Fibroblast of skin of left quadriceps (primary cell): ENCODE data around the gene PID1.

Source experiments
- DNase-seq, 2 experiments: peaks; one replicate each; pipeline ENCODE4 v3.0.0-alpha.2; 2013; ENCODE audit warnings: low read depth in 2 of 2

PID1 gene

GRCh38 chr2:229261076-229261475, 10.0 kb downstream of the PID1 start:
- DNase-seq = no peak

DNA sequence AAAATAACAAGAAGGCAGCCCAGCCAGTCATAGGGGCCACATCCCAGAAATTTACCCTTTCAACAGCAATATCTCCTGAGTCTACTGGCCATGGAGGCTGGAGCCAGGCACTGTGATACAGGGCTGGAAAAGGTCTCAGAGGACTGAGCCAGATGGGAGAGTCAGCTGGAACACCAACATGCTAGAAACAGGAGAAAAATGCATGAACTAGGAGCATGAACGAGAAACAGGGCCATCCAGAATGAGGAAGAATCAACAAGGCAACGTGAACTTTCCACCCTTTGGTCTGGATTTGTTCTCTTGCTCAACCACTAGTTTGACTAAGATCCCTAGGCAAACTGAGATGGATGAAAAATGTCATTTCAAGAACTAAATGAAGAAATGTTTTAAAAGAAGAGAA, 13.1 kb downstream of the PID1 start:
- no peak for DNase-seq

DNA sequence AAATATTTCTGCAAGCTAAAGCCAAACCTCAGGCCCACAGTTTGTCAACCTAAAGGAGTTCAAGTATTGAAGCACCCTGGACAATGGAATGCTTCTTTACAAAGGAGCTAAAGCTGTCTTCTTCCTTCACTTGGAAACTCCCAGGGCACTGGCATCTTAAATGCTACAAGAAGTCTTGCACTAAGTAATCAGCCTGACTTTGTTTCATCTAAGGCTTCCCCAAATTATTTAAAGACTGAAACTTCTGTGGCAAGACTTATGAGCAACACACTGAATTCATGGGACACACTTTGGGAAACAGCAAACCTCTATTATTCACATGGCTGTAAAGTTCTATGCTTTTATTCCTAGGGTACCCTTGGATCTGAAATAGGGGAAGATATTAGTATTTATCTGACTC, 14.7 kb downstream of the PID1 start:
- no peak for DNase-seq

- DNase-seq = no peak
Measured at GRCh38 chr2:229254206-229254605, 16.9 kb downstream of the PID1 start.

GRCh38 chr2:229252996-229253395, 18.1 kb downstream of the PID1 start:
- no peak for DNase-seq

- no peak for DNase-seq
Measured at GRCh38 chr2:229252280-229252679, 18.8 kb downstream of the PID1 start.

DNA sequence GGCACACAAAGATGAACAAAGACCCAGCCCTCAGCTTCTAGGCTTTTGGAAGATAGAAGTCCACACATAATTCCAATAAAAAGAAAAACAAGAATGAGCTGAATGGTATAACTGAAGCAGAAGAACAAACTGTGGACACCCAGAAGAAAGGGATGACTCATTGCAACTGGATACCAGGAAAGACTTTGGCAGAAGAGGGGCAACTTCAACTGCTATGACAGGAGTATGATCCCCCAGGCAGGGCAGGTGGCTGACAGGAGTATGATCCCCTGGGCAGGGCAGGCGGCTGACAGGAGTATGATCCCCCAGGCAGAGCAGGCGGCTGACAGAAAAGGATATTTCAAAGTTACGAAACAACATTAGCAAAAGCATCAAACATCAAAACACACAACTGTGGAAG, 21.6 kb downstream of the PID1 start:
- DNase-seq = no peak

GRCh38 chr2:229246334-229246733, 24.8 kb downstream of the PID1 start:
- no peak for DNase-seq

- DNase-seq = no peak
Measured at GRCh38 chr2:229244975-229245374, 26.1 kb downstream of the PID1 start.

GRCh38 chr2:229243890-229244560, 27.1 kb downstream of the PID1 start:
- DNase-seq = no peak

DNA sequence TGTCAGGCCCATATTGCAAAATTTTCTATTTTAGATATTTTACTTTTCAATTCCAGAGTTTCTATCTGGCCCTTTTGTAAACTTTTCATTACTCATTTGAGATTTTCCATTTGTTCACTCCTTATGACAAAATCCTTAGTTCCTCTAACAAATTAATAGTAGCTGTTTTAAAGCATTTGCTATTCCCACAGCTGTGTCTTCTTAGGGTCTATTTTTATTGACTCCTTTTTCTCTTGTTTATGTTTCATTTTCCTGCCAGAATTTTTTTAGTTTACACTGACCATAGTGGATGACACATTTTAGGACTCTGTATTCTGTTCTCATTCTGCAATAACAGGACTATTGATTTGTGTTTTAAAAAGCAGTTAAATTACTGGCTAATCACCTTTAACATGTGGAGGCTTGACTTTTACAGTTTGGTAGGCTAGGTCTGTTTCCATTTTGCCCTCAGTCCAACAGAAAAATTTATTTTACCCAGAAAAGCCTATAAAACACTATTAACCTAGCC, 30.0 kb downstream of the PID1 start:
- DNase-seq = no peak

GRCh38 chr2:229239021-229239420, 32.1 kb downstream of the PID1 start:
- no peak for DNase-seq

DNA sequence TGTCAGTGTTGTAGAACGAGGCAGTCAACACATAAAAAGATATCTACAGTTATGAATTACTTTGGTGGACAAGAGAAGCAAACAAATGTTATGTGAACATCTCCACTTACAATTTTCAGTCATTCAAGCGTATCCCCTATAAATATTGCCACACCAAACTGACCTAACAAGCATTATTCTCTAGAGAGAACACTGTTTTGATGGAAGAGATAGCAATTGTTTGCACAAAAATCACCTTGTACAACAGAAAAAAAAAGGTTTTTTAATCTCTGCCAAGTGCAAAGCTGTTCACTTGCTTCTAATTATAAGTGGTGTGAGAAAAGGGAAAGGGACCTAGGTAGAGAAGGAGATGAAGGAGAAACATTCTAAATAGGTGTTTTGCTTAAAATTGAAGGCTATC, 33.8 kb downstream of the PID1 start:
- no peak for DNase-seq

DNA sequence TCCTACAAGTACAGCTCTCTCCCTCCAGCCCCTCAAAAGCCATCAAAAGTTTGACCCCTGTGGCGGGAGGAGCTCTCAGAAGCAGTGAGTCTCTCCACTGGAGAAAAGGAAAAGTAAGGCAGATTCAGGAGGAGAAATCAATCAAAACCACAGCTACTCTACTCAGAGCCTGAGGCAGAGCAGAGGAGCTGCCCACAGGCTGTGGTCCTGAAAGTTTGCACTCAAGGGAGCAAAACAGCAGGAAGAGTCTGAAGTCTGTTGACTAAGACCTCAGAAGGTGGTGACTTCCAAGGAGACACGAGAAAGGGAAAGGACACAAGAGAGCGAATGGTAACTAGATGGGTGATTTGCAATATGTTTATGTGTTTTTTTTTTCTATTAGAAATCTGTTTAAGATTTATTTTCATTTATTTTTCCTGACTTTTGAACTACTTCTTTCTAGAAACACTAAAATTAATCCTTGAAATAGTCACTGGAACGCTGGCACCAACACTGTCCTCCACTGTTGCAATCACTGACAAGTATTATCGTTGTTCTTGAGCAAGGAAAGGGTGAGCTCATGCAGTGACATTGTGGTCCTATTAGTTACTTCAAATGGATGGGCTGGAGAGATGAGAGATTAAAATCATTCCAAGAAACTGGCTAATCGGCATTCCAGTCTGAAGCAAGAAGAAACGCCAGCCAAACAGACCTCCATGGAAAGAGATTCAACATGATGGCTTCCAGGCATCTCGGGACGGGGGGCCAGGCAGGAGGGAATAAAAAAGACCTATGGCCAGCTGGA, 35.8 kb downstream of the PID1 start:
- peak; percentile 2 to 4 for DNase-seq

DNA sequence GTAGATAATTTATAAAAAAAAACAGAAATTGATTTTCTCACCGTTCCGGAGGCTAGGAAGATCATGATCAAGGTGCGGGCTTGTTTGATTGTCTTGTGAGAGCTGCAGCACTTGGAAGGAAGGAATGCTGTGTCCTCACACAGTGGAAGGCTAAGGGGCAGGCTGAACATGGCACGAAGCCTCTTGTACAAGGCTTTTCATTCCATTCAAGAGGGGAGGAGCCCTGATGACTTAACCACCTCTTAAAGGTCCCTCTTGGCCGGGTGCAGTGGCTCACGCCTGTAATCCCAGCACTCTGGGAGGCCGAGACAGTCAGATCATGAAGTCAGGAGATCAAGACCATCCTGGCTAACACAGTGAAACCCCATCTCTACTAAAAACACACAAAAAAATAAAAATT, 39.2 kb downstream of the PID1 start:
- no peak for DNase-seq

DNA sequence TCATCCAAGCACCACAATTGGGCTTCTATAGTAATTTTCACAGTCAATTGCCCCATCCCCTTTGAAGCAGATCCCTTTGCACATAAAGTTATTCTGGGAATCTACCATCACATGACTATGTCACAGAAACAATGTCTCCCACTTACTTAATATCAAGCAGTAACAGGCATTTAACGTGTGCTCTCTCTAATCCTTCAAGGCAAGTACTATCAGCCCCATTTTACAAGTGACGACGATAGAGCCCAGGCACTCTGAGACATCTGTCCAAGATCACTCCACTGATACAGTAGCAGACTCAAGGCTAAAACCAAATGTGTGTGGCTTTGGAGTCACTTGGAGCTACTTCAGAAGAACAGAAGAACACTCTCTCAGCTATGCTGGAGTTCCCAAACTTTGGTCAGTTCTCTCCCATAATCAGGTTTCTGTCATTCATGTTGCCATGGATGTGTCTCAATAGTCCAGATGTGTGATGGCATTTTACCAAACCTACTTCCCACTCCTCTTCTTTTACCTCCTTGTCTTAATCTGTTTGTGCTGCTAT, 39.7 kb downstream of the PID1 start:
- DNase-seq = no peak

DNA sequence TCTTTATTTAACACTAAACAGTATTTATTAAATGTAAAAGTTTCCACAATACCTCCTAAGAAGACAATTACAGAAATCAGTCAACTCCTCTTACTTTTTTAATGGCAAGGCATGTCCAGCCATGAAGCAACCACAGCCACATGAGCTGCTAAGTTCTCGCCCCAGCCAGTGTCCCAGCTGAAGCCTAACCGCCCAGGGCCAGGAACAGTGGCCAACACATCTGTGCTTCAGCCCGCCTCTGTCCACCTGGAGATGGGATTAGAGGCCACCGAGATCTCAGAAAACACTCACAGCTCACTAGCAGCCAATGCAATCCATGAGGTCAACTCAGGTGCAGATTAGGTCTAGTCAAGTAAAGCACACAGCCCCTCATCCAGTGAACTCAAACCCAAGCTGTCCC, 40.2 kb downstream of the PID1 start:
- no peak for DNase-seq

DNA sequence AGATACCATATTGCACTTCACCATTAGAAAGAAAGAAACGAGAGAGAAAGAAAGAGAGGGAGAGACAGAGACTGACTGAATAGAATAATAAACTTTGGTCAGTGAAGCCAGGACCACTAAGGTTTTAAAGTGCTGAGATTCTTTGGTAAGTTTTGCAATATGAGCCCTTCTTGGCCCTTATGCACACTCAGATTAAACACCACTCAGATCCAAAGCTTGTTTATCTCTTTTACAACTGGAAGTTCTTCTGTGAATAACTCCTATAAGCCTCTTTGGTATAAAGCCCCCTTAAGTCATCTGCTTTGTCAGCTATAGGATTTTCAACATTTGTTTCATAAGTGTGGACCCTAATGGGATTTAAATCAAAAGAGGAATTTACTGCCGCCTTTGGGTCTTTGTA, 40.8 kb downstream of the PID1 start:
- DNase-seq = no peak

- DNase-seq = no peak
Measured at GRCh38 chr2:229226382-229226781, 44.7 kb downstream of the PID1 start.

DNA sequence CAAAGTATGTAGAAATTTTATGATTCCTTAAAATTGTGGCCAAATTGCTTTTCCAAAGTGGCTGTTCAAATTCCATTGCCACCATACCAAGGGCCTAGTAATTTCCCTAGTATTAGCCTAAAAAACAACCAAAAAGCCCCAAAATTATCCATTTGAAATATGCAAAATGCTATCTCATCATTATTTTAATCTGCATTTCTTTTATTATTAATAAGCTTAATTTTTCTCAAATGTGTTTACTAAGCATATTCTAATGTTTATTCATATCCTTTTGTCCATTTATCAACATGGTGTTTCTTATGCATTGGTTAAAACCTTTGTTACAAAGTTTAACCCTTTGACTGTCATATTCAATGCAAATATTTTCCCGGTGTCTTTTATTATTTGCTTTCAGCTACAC, 48.0 kb downstream of the PID1 start:
- DNase-seq = no peak

GRCh38 chr2:229221641-229222040, 49.4 kb downstream of the PID1 start:
- DNase-seq = no peak

DNA sequence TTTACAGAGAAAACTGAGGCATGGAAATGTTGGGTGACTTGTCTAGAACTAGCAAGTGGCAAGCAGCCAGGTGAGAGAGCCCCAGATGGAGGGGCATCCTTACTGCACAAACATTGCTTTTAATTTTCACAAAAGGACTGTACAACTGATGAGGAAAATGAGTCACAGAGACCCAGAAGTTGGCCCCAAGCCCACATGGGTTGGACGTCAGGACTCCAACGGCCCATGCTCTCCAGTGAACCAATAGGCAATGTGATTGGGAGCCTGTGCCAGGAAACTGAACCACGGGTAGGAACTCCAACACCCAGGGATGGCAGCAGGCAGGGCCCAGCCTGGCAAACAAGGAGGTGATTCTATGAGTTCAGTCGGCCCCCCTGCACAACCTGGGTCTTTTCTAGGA, 50.8 kb downstream of the PID1 start:
- no peak for DNase-seq

DNA sequence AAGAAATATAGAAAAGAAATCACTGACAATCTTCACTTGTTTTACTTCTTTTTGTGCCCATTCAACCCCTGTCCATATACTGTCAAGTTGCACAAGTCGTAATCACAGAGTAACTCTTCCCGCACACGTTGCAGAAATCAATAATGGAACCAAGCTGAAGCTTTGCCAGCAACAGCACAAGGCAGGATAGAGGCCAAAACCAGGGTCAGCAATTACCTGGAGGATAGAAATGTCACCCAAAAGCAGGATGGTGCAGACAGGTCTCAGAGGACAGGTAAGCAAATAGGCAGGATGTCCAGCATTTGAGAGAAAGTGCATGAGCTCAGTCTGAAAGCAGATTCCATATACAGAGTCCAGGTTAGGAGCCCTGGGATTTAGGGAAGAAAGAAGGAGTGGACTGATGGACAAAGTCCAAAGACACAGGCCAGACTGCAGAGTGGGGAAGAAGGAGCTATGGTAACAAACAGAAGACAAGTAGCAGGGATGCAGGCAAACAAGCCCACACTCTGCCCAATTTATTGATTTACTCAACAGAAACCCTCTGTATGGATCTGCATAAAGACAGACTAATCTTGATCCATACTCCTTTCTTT, 52.7 kb downstream of the PID1 start:
- no peak for DNase-seq
